Measurements from ENCODE around the gene AKAP12.

Gene AKAP12

DNA sequence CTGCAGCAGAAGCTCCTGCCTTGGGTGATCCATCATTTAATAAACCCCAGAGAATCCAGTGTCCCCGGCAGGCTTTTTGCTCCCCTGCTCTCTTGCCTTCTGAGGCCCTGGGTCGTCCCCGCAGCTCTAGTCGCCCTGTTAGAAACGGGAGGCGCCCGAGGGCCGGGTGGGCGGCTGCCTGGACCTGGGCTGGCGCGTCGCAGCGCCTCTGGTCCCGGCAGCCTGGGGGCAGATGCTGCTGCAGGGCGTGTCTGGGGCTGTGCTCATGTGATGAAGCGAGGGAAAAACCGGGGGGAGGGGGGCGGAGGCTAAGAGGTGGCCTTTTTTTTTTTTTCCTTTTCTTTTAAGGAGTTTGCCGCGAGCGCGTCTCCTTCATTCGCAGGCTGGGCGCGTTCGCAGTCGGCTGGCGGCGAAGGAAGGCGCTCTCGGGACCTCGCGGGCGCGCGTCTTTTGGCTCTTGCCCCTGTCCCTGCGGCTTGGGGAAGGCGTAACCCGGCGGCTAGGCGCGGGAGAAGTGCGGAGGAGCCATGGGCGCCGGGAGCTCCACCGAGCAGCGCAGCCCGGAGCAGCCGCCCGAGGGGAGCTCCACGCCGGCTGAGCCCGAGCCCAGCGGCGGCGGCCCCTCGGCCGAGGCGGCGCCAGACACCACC is 394 bp downstream of the AKAP12 start:
- peak; percentile 78 for DNase-seq (ENCODE audit: low read depth)

DNA sequence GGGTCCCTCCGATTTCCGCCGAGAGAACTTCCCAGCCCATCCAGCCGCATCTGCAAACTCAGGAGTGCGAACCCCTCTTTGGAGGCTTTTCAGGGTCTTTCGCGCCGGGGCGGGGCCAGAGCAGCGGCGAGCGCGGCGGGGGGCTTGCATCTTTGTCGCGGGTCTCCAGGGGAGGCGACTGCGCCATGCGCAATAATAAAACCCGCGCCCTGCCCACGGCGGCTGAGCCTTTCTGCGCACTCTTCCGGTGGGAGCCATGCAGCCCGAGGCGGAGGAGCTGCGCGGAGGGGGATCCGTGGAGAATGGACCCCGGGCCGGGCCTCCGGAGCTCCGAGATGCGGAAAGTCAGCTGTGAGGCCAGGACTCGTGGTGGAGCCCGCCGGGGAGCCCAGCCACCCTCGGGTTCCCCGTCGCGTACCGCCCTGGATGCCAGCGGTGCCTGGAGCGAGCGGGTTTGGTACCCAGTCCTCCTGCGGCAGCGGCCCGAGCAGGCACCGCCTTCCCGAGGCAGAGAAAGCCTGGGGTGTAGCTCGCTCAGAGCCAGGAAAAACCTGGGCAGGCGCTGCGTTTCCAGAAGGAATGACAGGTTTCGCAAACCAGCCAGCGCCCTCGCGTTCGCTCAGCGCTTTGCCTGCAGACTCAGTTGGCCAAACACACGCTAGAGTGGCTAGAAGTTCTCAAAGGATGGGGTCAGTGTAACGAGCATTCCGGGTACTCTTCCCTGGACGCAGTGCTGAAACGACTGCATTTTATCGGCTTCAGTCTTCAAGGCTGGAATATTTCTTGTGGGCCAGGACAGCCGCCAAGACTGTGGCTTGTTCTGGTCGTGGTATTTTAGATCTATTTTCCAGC is 1.2 kb downstream of the AKAP12 start:
- peak; percentile 82 for DNase-seq (ENCODE audit: low read depth)

DNA sequence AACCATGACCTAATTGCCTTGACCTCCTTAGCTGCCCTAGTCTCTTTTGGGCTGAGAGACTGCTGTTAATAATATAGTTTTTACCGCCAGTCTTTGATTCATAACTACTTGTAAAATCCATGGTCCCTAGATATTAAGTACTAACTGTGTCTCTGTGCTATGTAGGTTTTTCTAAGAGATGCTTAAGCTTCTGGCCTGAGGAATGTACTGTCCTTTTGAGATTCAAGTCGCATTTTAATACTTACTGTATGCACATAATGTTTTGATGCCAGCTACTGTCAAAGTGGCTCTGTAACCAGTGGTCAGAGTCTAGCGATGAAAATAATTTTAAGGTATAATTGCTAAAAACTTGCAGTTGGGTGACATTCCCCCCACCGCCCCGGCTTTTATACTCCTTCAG is 2.1 kb downstream of the AKAP12 start:
- DNase-seq (ENCODE audit: low read depth), result no peak

DNA sequence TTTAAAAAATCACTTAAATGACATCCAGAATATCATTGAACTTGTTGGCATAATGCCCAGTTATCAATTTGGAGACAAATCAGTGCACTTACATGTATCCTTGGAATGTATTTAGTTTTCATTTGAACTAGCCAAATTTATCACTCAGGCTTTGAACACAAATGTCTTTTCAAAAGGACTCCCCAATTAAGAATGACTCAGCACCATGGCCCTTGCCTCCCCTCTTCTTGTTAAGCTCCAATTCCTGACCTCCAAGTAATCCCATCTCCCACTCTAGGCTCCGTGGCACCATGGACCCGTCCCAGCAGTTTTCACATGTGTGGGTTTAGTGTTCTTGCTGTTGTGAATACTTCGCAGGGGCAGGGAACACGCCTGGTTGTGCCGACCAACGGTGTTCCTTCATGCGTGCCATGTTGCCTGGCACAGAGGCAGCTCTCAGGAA is 2.7 kb downstream of the AKAP12 start:
- no peak for DNase-seq (ENCODE audit: low read depth)

DNA sequence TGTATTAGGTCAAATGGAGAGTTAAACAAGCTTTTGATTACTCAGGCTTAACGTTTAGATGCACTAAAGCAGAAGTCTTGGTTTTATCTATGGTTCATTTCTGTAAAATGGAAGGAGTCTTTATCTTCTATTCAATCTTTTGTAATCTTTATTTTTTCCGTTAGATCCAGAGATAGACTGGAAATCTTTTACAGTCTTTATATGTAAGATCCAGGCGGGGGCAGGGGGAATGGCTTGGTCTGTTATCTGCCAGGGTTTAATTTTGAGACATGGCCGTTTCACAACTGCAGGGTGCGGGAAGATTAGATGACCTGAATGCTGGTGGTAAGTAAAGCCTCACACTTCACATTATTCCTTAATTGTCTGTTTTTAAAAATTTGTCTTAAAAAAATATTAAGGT is 3.7 kb downstream of the AKAP12 start:
- no peak for DNase-seq (ENCODE audit: low read depth)

DNA sequence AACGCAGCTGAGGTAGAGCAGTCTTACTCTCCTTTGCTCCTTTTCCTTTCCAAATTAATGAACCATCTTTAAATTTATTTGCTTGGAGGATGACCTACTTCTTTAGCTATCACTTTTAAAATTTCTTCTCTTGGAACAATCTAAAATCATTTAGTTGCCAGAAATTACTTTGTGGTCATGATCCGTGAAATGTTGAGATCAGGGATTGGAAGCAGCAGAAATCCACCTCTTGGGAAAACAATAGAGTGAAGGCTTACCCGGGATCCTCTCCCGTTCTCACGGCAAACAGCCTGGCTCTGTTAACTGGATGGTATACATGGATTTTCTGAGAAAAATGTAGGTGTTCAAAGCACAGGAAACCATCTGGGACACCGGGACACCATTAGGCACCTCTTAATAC is 7.7 kb downstream of the AKAP12 start:
- no peak for DNase-seq (ENCODE audit: low read depth)

DNA sequence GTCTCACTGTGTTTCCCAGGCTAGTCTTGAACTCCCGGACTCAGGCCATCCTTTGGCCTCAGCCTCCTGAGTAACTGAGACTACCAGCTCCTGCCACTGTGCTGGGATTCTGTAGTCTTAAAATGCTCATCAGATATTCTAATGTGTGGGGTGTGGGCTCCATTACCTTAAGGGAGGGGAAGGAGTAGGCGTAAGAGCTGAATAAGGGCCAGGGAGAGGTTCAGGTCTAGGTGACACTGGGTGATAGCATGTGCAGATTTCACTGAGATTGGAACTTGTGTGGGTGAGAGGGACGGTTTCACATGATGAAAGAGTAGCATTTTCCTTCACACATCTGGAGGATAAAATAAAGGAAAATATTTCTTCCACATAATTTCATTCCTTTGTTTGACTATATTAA is 8.5 kb downstream of the AKAP12 start:
- DNase-seq (ENCODE audit: low read depth), result no peak

DNA sequence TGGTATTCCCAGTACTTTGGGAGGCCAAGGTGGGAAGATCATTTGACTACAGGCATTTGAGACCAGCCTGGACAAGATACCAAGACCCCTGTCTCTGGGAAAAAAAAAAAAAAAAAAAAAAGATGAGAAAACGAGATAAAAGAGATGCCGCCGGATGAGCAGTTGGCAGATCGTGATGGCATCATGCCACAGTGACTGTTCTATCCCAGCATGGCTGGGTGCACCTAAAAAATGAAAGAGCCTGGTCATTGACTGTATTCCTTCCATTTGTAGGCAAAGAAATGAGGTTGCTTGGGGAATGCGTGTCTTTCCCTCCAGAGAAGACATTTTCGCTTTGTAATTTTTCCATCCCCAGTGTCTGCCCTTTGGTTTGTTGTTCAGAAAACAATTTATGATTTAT is 12.9 kb downstream of the AKAP12 start:
- DNase-seq (ENCODE audit: low read depth), result no peak

DNA sequence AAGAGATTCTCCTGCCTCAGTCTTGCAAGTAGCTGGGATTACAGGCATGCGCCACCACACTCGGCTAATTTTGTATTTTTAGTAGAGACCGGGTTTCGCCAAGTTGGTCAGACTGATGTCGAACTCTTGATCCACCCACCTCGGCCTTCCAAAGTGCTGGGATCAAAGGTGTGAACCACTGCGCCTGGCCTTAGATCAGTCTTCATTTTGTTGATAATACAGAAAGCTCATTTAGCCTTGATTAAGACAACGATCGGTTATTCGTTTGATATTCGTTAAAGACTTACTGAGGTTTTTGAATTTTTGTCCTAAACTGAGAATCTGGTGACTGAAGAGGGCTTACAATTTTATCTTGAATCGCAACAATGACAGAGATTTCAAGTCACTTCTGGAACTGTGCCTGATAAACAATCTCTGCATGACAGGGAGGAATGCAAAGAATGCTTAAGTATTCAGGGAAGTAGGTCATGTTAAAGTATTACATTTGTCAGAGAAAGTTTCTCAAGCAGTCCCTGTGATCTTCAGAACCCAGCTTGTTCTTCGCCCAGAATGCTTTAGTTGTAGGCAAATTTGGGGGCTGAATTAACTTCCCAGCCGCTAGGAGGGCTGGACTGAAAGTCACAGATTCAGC is 14.8 kb downstream of the AKAP12 start:
- peak; percentile 72 for DNase-seq (ENCODE audit: low read depth)

DNA sequence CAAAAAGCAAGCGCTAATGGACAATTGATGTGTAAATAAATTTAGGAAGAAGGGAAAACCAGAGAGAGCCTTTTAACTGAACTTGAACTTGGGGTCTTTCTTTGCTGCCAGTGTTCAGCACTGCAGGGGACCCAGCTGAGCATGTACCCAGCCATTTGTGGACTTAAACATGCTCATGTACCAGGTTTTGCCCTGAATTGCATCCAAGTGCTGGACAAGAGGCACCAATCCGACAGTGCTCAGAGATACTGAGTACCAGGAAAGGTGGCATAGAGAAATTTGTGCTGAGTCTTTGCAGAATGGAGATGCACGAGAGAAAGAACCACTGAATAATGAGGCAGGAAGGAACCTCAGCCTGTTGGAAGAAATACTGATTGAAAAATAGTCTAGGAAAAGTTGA is 16.0 kb downstream of the AKAP12 start:
- DNase-seq (ENCODE audit: low read depth), result no peak

DNA sequence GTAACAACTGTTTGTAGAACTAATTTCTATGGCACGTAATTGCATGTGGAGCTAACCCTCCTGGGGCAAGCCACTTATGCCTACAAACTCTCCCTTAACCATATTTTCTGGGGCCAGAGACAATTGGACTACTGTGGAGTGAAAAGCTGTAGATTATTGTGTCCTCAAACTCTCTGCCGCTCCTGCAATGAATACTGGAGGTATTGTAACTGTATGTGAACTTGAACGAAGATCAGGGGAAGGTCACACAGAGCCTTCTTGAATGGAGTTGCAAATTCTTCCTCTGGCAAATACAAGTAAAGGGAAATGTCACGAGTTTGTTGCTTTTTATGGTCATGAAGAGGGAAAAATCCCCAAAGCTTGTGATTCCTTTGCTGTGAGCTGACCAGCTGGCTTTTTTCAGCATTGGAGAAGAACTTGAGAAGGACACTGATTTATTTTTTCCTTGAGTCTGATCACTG is 18.2 kb downstream of the AKAP12 start:
- peak; percentile 35 for DNase-seq (ENCODE audit: low read depth)

DNA sequence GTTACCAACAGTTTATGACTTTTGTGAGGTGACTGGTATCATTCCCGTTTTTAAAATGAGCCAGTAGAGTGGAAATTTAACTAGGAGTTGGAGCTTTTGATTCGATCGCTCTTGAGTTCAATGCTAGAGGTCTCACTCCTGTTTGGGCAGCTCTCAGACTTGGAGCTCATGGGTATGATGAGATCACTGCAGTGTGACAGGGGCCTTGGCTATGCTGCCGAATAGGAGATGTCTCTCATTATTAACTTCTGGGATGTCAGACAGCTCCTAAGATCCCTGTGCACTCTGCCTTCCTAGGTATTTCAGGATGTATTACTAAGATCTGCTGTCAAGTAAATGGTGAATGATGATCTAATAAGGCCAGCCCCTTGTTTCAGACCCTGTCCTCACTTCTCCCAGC is 20.4 kb downstream of the AKAP12 start:
- no peak for DNase-seq (ENCODE audit: low read depth)

DNA sequence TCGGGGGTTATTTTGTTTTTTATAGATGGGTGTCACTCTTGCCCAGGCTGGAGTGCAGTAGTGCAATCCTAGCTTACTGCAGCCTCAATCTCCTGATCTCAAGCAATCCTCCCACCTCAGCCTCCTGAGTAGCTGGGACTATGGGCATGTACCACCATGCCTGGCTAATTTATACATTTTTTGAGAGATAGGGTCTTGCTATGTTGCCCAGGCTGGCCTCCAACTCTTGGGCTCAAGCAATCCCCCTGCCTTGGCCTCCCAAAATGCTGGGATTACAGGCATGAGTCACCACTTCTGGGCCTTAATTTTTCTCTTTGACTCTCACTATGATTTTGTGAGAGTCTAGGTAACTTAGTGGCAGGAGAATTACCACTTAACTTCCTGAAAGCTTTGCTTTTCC is 23.3 kb downstream of the AKAP12 start:
- no peak for DNase-seq (ENCODE audit: low read depth)

DNA sequence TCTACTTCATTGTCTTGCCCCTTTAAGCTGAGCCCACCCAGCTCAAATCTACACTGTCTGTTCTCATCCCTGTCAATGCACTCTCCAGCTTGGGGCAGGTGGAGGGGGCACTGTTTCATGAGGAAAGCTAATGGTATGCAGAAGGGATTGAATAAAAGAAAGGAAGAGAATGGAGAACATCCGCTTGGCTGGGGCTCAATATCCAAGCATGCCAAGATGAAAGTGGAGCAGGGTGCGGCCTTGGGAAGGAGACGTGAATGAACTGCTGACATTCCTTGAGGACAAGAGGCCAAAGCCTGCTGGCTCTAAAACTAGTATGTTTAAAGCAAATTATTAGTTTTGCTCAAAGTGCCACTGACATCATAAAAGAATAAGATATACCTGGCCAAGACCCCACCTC is 24.2 kb downstream of the AKAP12 start:
- DNase-seq (ENCODE audit: low read depth), result no peak

DNA sequence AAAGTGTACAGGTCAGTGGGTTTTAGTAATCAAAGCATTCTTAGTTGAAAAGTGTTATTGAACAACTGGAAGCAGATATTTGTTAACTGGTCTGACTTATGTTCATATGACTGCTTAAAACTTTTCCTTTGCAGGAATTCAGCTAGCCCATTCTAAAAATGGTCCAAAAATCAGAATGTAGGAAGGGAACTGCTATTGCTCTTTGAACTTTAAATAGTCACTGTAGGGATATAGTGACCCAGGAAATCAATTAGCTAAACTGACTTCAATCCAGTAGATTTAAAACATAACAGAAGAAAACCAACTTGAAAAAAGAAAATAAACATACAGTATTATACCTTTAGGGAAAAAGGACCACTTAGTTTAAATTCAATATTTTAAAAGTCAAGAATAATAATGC is 25.5 kb downstream of the AKAP12 start:
- no peak for DNase-seq (ENCODE audit: low read depth)

DNA sequence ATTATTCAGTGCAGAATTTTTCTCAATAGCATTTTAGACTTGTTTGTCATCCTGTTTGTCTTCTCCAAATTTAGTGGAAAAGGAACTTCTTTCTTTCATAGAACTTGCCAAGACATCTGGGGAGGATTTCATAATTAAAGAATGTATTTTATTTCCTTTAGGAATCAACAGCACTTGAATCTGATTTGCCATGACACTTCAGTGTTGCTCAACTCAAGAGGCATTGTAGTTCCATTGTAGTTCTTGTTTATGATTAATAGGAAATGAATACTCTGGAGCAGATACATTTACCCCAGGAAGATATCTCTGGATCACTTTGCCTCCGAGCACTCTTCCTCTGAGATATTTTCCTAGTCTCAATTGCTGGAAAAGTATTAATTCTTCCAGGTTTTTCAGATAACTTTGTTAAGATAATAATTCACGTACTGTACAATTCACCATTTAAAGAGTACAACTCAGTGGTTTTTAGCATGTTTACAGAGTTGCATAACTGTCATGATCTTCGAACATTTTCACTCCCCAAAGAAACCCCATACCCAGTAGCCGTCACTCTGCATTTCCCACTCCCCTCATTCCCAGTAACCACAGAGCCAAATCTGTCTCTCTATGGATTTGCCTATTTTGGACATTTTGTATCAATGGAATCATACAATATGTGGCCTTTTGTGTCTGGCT is 29.7 kb downstream of the AKAP12 start:
- peak; percentile 91 for DNase-seq (ENCODE audit: low read depth)

DNA sequence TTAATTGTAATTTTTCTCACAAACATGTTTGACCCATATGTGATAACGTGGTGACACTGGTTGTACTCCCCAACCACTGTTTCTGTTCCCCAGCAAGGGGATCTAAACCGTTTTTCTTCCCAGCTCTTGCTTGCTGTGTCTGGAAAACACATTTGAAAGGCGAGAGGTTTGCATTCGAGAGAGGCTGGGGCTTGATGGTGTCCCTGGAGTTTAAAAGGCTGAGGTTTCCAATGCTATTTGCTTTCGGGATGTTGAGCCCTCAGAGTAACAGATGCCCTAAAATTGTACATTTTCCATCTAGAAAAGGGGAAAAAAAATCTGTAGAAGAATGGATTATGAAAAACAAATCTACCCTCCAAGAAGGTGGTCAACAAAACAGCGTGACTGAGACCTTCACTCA is 35.4 kb downstream of the AKAP12 start:
- no peak for DNase-seq (ENCODE audit: low read depth)

DNA sequence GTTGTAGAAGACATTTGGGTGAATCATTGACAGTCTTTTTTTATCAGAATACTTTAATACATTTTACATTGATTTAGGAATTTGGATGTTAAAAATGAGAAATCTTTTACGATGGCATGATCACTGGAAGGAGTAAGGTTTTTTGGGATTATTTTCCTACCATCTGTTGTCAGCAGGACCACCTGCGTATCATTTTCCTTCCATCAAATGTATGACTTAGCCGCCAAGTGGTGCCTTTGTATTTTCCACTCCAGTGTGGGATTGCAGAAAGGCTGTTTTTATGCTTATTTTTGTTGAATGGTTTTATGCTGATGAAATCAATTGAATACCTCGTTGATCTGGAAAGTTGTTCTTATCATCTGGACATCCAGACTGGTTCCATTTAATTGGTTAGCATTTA is 35.8 kb downstream of the AKAP12 start:
- DNase-seq (ENCODE audit: low read depth), result no peak

DNA sequence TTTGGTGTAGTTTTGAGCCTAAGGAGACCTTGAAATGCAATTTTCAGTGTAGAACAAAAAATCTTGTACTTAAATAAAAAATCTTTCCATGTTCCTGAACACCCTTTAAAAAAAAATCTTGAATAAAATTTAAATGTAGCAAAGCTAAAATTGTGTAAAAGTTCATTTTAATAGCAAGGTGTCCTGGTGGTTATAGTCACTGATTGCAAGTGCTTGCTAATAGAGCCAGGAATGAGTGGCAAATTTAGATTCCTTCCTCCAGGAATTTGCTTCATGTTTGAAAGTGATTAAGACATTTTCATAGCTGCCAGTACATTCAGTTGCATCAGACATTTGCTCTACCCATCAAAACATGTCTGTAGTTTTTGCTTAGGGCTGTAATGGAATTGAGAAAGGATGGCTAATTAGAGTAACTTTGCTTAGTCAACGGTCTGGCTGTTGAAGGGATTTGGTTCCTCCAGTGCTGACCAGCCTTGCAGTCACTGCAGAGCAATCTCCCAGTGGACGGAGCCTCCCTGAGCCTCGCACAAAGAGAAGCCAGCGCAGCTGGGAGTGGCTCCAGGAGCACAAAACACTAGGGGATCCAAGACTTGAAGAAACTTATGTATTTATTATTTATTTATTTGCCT is 36.5 kb downstream of the AKAP12 start:
- DNase-seq (ENCODE audit: low read depth), result peak; percentile 84

DNA sequence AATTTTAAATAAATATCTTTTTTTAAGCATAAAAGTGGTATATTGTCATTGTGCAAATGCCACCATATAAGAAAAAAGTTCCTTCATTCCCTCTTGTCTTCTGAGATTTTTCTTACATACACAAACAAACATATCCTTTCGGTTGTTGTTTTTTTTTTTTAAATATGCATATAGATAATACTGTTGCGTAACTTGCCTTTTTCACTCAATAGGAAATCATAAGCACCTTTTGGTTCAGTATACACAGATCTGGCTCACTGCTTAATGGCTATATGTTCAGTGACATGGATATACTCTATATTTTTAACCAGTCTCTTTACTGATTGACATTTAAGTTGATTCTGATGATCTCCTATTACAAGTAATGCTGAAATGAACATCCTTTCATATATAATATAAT is 40.1 kb downstream of the AKAP12 start:
- DNase-seq (ENCODE audit: low read depth), result no peak

DNA sequence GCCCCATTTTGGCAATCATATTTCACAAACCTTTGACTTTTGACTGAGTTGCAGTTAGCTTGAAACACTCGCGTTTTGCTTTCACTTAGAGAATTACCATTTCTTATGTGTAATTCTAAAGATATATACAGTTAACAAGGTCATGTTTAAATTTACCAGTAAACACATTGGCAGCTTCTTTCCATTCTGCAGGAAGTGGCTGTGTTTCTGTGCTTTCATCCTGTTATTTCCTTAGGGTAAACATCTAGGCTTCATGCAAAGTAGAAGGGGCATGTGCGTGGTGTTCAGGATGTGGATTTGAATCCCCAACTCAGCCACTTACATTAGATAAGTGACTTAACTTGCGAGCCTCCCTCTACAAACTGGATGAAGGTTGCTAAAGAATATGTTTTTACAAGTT is 41.1 kb downstream of the AKAP12 start:
- no peak for DNase-seq (ENCODE audit: low read depth)

DNA sequence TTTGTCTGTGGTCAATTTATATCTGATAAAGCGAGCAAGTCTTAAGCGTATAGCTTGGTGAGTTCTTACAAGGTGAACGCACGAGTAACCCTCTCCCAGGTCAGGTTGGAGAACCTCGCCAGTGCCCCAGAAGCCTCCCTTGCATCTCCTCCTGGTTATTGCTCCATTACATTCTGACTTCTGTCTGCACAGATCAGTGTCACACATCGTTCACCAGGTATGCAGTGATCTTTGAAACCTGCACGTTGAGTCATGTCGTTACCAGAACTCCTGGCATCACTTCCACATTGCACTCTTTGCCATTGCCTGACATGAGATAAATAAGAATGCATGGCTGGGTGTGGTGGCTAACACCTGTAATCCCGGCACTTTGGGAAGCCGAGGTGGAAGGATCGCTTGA is 44.2 kb downstream of the AKAP12 start:
- DNase-seq (ENCODE audit: low read depth), result no peak
